Neural cell (in vitro differentiated cells): ENCODE data around the gene SNURF. TPM values are rescaled to one million over a fixed set of nuclear protein-coding genes. Genes with fewer than 3 reads are reported as not detected.

Experiments
- H2AFZ ChIP-seq: fragments of 200-600, 300-800 bp; sonication (generic), shearing (Covaris generic); 2 replicates; pipeline ENCODE4 v1.6.0; 2014; ENCODE audit warnings: low read depth, mild to moderate bottlenecking, antibody characterized with exemption, low read length, moderate library complexity
- H3F3A ChIP-seq: fragments of 200-600 bp; shearing (Covaris generic); 2 replicates; pipeline ENCODE4 v1.6.1; 2016; ENCODE audit warnings: mild to moderate bottlenecking, moderate library complexity, mixed read lengths, antibody characterized with exemption, low read length; ENCODE audit not compliant: insufficient read depth, poor library complexity, severe bottlenecking
- H3K27ac ChIP-seq: fragments of 200-600, 300-800 bp; sonication (generic), shearing (Covaris generic); 2 replicates; pipeline ENCODE4 v1.5.1; 2014; ENCODE audit warnings: mild to moderate bottlenecking, low read length, moderate library complexity
- H3K27me3 ChIP-seq: fragments of 300-800, 200-600 bp; sonication (generic), shearing (Covaris generic); 2 replicates; pipeline ENCODE4 v1.6.0; 2014; ENCODE audit warnings: mild to moderate bottlenecking, low read depth, low read length, moderate library complexity; ENCODE audit not compliant: insufficient read depth
- H3K36me3 ChIP-seq: fragments of 300-800, 200-600 bp; sonication (generic), shearing (Covaris generic); 2 replicates; pipeline ENCODE4 v1.5.1; 2014; ENCODE audit warnings: mild to moderate bottlenecking, antibody characterized with exemption, low read length, moderate library complexity; ENCODE audit not compliant: insufficient read depth
- H3K4me2 ChIP-seq: fragments of 300-800, 200-600 bp; sonication (generic), shearing (Covaris generic); 2 replicates; pipeline ENCODE4 v1.6.0; 2014; ENCODE audit warnings: mild to moderate bottlenecking, low read length
- H3K4me3 ChIP-seq: fragments of 300-800, 200-600 bp; sonication (generic), shearing (Covaris generic); 2 replicates; pipeline ENCODE4 v1.5.1; 2014; ENCODE audit warnings: mild to moderate bottlenecking, low read length, moderate library complexity
- H3K79me2 ChIP-seq: fragments of 200-600 bp; shearing (Covaris generic); replicated peaks from 2 replicates; pipeline ENCODE4 v1.6.0; 2014; ENCODE audit warnings: mild to moderate bottlenecking, low read length, moderate library complexity; ENCODE audit not compliant: insufficient read depth
- H3K9ac ChIP-seq: fragments of 300-800, 200-600 bp; sonication (generic), shearing (Covaris generic); 2 replicates; pipeline ENCODE4 v1.6.1; 2016; ENCODE audit warnings: mild to moderate bottlenecking, low read length, mixed read lengths
- H3K9me2 ChIP-seq: fragments of 200-600 bp; shearing (Covaris generic); 2 replicates; pipeline ENCODE4 v1.6.1; 2016; ENCODE audit warnings: mild to moderate bottlenecking, low read length, mixed read lengths; ENCODE audit not compliant: insufficient read depth
- H3K9me3 ChIP-seq: fragments of 200-600, 300-800 bp; sonication (generic), shearing (Covaris generic); 2 replicates; pipeline ENCODE4 v1.6.1; 2016; ENCODE audit warnings: mild to moderate bottlenecking, mixed run types, low read length, moderate library complexity, mixed read lengths
- H4K20me1 ChIP-seq: fragments of 200-600 bp; shearing (Covaris generic); 2 replicates; pipeline ENCODE4 v1.6.1; 2016; ENCODE audit warnings: mild to moderate bottlenecking, mixed run types; ENCODE audit not compliant: insufficient read depth
- EP300 ChIP-seq: fragments of 450-650 bp; conservative IDR thresholded peaks from 2 replicates; pipeline ENCODE4 v1.6.1; 2014; ENCODE audit warnings: antibody characterized with exemption, mild to moderate bottlenecking, moderate library complexity; ENCODE audit not compliant: poor library complexity, severe bottlenecking
- POLR2AphosphoS5 ChIP-seq: IDR thresholded peaks from 2 replicates; pipeline ENCODE4 v1.6.1; 2012
- RAD21 ChIP-seq: fragments of 450-650 bp; conservative IDR thresholded peaks from 2 replicates; pipeline ENCODE4 v1.6.1; 2014; ENCODE audit warnings: antibody characterized with exemption, mild to moderate bottlenecking, moderate library complexity
- REST ChIP-seq: IDR thresholded peaks from 2 replicates; pipeline ENCODE4 v1.6.1; 2012; ENCODE audit warnings: borderline replicate concordance
- SMC3 ChIP-seq: fragments of 450-650 bp; conservative IDR thresholded peaks from 2 replicates; pipeline ENCODE4 v1.6.1; 2014; ENCODE audit warnings: antibody characterized with exemption, mild to moderate bottlenecking, moderate library complexity; ENCODE audit not compliant: poor library complexity
- TAF1 ChIP-seq: IDR thresholded peaks from 2 replicates; pipeline ENCODE4 v1.6.1; 2012; ENCODE audit warnings: low read depth
- polyA plus RNA-seq: library from polyadenylated mRNA; depleted of rRNA; stranded (reverse); fragments of >200 nt; gene quantifications from 2 replicates; pipeline ENCODE4 v1.2.3, GENCODE V29; 2014
- TF ChIP-seq, protein P1 (sequence below): fragments of 450-650 bp; IDR thresholded peaks from 2 replicates; pipeline ENCODE4 v1.5.1; 2014; ENCODE audit warnings: antibody characterized with exemption, mild to moderate bottlenecking, moderate library complexity; ENCODE audit not compliant: poor library complexity, severe bottlenecking

The SNURF gene
- polyA plus RNA-seq, 1 donor from 2014 or later: 15.1 TPM

DNA sequence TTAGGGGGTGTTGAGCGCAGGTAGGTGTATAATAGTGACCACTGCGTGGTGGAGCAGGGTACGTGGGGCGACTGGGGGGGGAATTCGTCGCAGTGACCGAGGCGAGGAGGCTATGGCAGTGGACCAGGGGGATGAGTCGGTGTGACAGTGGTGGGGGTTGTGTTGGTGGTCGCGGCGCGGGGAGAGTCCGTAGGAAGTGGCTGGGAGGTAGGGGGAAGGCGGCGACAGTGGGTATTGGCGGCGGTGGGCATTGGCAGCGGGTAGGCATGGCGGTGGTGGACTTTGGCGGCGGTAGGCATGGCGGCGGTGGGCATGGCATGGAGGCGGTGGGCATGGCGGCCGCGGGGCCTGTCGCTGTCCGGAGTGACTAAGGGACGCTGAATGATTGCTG is 739 bp downstream of the SNURF start:
- H3K9me2 ChIP-seq: no peaks in the 10 kb centered on the region
- TF ChIP-seq SMC3: no peak
- peak overlapping the region; percentile 97 for H3K9ac ChIP-seq
- H3K27ac ChIP-seq: peak overlapping the region; percentile 96
- peaks cover 17% of the 10 kb centered on the region for H4K20me1 ChIP-seq
- no peaks in the 10 kb centered on the region for H3K27me3 ChIP-seq
- H3K36me3 ChIP-seq: no peaks in the 10 kb centered on the region
- peaks cover 44% of the 10 kb centered on the region for H3K79me2 ChIP-seq
- peak overlapping the region; percentile 88 for H3K4me3 ChIP-seq
- H3K4me2 ChIP-seq: no peak overlapping the region
- H3K9me3 ChIP-seq: no peaks in the 10 kb centered on the region
- no peaks in the 10 kb centered on the region for H3F3A ChIP-seq
- H2AFZ ChIP-seq: no peak overlapping the region

- Histone ChIP-seq H3K9me3 (no peaks in the 10 kb centered on the region), H2AFZ (no peak overlapping the region), H3K9ac (peak overlapping the region; percentile 97), H3K36me3 (no peaks in the 10 kb centered on the region), H4K20me1 (peaks cover 17% of the 10 kb centered on the region), H3K27me3 (no peaks in the 10 kb centered on the region), H3F3A (no peaks in the 10 kb centered on the region), H3K4me2 (no peak overlapping the region), H3K79me2 (peaks cover 51% of the 10 kb centered on the region), H3K9me2 (no peaks in the 10 kb centered on the region), H3K27ac (peak overlapping the region; percentile 96), H3K4me3 (peak overlapping the region; percentile 88)
- TF ChIP-seq RAD21: no peak
- peak; percentile 83 for TF ChIP-seq POLR2AphosphoS5
- TF ChIP-seq, protein P1, sequence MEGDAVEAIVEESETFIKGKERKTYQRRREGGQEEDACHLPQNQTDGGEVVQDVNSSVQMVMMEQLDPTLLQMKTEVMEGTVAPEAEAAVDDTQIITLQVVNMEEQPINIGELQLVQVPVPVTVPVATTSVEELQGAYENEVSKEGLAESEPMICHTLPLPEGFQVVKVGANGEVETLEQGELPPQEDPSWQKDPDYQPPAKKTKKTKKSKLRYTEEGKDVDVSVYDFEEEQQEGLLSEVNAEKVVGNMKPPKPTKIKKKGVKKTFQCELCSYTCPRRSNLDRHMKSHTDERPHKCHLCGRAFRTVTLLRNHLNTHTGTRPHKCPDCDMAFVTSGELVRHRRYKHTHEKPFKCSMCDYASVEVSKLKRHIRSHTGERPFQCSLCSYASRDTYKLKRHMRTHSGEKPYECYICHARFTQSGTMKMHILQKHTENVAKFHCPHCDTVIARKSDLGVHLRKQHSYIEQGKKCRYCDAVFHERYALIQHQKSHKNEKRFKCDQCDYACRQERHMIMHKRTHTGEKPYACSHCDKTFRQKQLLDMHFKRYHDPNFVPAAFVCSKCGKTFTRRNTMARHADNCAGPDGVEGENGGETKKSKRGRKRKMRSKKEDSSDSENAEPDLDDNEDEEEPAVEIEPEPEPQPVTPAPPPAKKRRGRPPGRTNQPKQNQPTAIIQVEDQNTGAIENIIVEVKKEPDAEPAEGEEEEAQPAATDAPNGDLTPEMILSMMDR: no peak
- peak; percentile 86 for TF ChIP-seq TAF1
- TF ChIP-seq EP300: peak; percentile 16
- peak; percentile 72 for TF ChIP-seq REST
These were observed 1.5 kb downstream of the SNURF start for GRCh38 chr15:24956111-24956838.

DNA sequence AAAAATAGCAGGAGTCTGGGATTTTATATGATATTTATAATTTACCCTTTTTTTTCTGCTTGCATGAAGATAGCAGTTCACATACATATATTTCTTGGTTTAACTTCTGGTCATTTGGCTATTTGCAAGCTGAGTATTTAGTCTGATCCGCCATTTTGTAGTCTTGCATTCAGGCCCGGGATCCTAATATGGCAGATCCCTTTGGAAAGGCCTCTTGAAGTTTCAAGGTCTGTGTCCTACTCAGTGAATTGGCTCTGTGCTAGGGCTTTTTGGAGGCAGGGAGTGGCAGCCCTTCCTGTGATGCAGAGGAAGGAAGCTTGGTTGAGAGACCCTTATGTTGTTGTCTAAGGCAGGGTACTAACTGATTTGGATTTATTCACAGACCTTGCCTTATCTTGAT is 2.9 kb downstream of the SNURF start:
- Histone ChIP-seq H3K79me2 (peaks cover 66% of the 10 kb centered on the region), H3K27ac (peak overlapping the region; percentile 96), H3K4me2 (peak overlapping the region; percentile 67), H4K20me1 (peaks cover 17% of the 10 kb centered on the region), H3F3A (no peaks in the 10 kb centered on the region), H2AFZ (no peak overlapping the region), H3K9me2 (no peaks in the 10 kb centered on the region), H3K4me3 (peak overlapping the region; percentile 88), H3K36me3 (no peaks in the 10 kb centered on the region), H3K27me3 (no peaks in the 10 kb centered on the region), H3K9ac (peak overlapping the region; percentile 97), H3K9me3 (no peaks in the 10 kb centered on the region)
- TF ChIP-seq REST (no peak), TAF1 (no peak)
